Muscle of back (tissue), 11 donors: ENCODE results near the gene AGBL3. TPM values are rescaled to one million over a fixed set of nuclear protein-coding genes. Genes with fewer than 3 reads are reported as not detected.
A peak's percentile ranks its signal among the peaks of the same experiment; 100 is the strongest.
"Not testable (repeated sequence)": the region's sequence is repeated elsewhere in the genome, so short reads cannot be mapped to it uniquely, and the experiment has no call there.

Experiments
- DNase-seq, 3 donors: peaks; one replicate each; pipeline versions ENCODE4 v3.0.0 to v3.0.0-alpha.2; 2013
- polyA plus RNA-seq, 10 donors: library from polyadenylated mRNA; unstranded; fragments of 120-200 nt; gene quantifications; one replicate each; pipeline ENCODE4 v1.2.1, GENCODE V29; 2013; ENCODE audit not compliant: insufficient read length in 10 of 10

AGBL3 gene
- polyA plus RNA-seq, 10 donors: 1.8 to 7.6 (median 3.3) TPM

GRCh38 chr7:135166338-135166990 lies 180.2 kb downstream of the AGBL3 start:
- no peak for DNase-seq

GRCh38 chr7:135167365-135167917 lies 181.1 kb downstream of the AGBL3 start:
- no peak for DNase-seq

GRCh38 chr7:135168001-135168400 lies 181.7 kb downstream of the AGBL3 start:
- no peak for DNase-seq

GRCh38 chr7:135168489-135169140 lies 182.3 kb downstream of the AGBL3 start:
- DNase-seq: no peak

DNA sequence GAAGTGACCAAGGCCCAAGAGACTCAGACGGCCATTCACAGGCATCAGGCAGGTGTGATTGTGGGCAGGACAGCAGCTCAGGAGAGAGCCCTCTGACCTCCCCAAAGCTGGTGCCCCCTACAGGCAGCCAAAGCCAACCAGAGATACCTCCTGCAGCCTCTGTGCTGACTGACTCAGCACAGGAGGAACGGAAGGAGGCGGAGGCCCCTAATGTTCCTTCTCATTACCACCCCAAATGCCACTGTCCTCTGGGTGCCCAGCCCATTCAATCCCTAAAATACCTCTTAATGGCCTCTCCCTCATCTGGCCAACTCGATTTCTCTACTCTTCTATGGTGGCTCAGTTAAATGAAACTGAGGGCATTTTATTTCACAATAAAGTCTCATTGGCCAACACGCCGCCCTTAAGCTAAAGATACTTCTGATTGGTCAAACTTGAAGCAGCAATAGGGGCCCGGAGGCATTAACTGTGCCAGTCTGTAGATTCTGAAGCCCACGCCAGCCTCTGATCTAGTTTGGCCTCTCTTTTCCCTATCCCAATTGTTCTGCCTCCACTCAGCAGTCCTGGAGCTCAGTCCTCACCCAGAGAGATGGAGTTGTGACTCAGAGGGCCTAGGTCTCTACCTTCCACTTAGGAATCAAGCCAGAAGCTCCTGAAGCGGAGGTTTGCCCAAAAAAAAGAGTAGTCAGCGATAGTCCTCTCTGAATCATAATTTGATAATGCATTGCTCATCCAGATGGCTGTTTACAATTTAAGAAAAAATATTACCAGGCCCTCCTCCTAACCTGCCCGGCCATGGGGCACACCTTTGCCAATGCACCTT lies 183.0 kb downstream of the AGBL3 start:
- no peak for DNase-seq

DNA sequence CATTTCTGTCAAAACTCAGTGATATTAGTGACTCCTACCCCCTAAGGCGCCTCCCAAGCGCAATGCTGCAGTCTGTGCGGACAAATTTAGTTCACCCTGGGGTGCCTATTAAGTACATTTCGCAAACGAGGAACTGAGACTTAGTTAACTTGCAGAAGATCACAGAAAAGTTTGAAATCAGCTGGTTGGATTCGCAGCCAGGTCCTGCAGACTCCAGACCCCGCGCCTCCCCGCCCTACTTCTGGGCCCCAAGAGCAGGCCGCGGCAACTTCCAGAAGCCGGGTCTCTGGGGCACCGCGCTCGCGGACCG lies 183.6 kb downstream of the AGBL3 start:
- no peak for DNase-seq

GRCh38 chr7:135170274-135170997 lies 184.1 kb downstream of the AGBL3 start, which contains the start of gene CYREN:
TSS of gene CYREN (minus strand) at chr7:135170707. CDS start at chr7:135168922, 1,785 bp downstream.
- peak; percentile 92 to 96 (median 93) for DNase-seq

DNA sequence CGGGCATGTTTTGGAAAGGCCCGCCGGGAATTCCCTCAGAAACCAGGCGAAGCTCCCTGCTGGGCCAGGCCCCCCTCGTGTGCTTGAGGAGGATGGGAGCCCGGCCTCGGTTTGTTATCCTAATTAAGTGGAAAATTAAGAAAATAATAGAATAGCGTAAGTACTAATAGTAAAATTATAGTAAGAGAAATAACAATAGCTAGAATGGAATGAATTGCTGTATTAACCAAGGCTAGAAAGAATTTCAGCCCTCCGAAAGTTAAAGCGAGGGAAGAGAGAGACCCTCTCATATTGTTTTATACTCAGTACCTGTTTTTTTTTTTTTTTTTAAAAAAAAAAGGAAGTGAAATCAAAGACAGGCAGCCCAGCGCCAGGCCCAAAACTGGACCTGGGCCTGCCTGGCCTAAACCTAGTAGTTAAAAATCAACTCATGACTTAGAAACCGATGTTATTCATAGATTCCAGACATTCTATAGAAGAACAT lies 184.7 kb downstream of the AGBL3 start:
- not testable (repeated sequence) for DNase-seq

GRCh38 chr7:135171581-135172291 lies 185.4 kb downstream of the AGBL3 start:
- not testable (repeated sequence) for DNase-seq

GRCh38 chr7:135173916-135174315 lies 187.6 kb downstream of the AGBL3 start:
- not testable (repeated sequence) for DNase-seq

- no peak for DNase-seq
Measured at GRCh38 chr7:135174941-135175340, 188.6 kb downstream of the AGBL3 start.

- DNase-seq: no peak
Measured at GRCh38 chr7:135175931-135176330, 189.6 kb downstream of the AGBL3 start.

DNA sequence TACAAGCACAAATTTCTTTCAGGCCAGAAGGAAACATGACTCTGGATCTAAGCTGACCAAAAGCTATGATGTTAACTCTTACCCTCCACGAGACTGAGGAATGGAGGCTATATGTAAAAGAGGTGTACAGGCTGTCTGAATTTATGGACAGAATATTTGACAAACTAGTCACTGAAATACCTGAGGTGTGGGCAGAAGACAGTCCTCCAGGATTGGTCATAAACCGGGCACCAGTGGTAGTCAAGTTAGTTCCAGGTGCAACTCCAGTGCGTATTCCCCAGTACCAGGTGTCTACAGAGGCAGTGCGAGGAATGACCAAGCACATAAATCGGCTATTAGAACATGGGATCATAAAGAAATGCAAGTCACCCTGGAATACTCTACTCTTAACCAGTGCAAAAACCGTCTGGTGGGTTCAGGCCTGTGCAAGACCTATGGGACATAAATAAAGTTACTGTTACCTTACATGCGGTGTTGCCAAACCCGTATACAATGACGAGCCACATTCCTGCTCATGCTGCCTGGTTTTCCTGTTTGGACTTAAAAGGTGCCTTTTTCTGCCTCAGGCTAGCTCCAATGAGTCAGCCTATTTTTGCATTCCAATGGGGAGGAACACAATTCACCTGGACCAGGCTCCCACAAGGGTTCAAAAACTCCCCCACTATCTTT lies 190.9 kb downstream of the AGBL3 start:
- DNase-seq: no peak

DNA sequence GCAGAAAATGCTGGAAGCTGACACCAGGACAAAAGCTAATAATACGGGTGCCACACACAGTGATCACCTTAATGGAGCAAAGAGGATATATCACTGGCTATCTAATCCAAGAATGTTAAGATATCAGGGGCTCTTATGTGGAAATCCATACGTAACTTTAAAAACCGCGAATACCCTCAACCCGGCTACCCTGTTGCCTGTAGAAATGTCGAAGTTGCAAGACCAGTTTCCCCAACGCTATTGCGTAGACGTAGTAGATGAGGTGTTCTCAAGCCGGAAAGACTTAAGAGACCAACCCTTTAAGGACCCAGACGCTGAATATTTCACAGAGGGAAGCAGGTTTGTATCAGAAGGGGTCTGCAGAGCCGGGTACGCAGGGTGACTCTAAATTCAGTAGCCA lies 192.1 kb downstream of the AGBL3 start:
- no peak for DNase-seq

DNA sequence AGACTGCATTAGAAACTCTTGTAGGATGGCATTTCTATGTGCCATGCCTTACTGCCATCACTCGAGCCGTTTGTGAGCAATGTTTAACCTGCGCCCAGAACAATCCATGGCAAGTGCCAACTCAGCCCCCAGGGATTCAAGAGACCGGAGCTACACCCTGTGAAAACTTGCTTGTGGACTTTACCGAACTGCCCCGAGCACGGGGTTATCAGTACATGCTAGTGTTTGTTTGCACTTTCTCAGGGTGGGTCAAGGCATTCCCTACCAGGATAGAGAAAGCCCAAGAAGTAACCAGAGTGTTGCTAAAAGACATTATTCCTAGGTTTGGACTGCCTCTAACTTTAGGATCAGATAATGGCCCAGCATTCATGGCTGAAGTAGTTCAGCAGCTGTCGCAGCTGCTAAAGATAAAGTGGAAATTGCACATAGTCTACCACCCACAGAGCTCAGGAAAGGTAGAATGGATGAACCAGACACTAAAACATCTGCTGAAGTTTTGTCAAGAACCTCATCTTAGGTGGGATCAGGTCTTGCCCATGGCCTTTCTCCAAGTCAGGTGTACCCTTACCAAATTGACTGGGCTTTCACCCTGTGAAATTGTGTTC lies 193.1 kb downstream of the AGBL3 start:
- no peak for DNase-seq

DNA sequence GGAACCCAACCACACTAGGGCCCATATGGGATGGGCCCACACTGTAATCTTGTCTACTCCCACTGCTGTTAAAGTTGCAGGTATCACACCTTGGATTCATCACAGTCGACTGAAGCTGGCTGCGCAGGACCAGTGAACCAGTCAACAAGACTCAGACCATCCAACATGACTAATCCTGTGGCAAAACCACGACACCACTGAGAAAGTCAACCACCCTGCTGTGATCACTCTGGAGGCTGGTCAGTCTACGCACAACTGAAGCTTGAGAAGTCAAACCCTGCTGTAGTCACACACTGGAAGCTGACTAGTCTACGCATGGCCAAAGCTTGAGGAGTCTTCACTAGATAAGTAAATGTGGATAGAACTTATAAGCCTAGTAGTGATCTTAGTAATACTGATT lies 193.8 kb downstream of the AGBL3 start:
- no peak for DNase-seq

DNA sequence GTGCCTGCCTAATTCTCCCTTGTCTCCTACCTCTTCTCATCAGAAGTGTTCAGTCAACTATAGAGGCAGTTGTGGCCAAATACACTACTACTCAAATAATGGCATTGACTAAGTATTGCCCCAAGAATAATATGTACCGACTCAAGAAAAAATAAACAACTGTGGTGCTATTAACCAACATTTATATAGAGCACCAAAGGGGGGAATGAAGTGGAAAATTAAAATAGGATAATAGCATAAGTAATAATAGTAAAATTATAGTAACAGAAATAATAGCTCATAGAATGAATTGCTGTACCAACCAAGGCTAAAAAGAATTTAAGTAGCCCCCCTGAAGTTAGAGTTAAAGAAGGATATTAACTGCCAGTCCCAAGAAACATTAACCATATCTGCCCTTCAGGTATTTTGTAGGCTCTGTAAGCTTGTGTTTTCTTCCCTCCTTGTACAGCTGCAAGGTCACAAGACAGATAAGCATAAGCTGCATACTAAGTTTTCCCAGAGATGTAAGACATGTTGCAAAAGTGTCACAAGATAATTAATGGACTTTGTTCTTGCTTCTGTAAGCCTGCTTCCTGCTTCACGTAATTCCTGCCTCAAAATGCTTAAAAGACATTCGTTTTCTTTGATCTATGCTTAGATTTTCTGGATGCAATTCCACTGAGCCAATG lies 195.1 kb downstream of the AGBL3 start:
- no peak for DNase-seq

DNA sequence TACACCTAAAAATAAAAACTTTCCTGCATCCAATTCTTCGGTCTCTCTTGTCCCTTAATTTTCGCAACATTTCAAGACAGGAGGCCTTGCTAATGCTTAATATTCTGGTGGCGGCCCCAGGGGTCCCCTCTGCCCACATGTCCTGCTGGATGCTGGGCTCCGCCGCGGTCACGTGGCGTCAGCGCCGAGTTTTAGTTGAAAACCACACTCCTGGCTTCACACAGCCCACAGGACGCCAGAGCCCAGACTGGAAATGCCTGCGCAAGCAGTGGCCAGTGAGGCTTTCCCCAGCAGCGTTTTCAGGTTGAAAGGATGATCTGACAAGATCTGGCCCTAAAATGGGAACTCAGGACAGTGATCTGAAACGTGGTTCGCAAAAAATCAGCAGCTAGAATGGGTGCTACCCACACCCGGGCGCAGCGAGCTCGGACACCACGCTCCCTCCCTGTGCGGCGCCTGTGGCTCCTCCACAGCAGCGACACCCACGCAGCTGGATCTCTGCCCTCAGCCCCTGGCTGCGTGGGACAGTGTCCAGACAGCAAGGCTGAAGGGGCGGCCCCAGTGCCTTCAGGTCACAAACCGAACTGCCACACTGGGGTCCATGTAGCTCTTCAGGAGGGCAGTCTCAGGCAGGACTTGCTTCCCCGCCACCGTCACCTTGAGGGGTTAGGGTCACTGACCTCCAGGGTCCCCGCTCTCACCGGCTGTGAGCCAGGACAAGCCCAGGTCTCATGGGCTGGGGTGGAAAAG lies 195.8 kb downstream of the AGBL3 start:
- no peak for DNase-seq

- DNase-seq: no peak
Measured at GRCh38 chr7:135183478-135183877, 197.2 kb downstream of the AGBL3 start.
